ENCODE data around the gene ARHGEF7. TPM values are rescaled to one million over a fixed set of nuclear protein-coding genes. Genes with fewer than 3 reads are reported as not detected.

The ARHGEF7 gene
- total RNA-seq, 2 experiments from 2014 or later, result 58.7 to 67.2 TPM

DNA sequence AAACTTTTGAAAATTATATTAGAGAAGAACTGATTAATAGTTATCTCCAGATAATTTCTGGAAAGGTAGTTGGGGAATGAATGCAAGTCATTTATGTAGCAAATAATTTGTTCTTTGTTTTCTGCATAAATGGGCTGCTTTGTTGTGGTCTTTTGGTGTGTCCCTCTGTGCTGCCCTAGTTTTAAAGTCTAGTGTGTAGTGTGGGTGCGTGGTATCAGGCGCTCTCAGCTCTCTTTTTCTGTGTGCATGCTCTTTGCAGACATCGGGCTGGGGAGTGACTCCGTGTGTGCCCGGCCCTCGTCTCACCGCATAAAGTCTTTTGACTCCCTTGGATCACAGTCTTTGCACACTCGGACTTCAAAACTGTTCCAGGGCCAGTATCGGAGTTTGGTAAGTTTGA is 94.5 kb downstream of the ARHGEF7 start:
- no peak for ATAC-seq
- CTCF ChIA-PET, result no interaction called here

DNA sequence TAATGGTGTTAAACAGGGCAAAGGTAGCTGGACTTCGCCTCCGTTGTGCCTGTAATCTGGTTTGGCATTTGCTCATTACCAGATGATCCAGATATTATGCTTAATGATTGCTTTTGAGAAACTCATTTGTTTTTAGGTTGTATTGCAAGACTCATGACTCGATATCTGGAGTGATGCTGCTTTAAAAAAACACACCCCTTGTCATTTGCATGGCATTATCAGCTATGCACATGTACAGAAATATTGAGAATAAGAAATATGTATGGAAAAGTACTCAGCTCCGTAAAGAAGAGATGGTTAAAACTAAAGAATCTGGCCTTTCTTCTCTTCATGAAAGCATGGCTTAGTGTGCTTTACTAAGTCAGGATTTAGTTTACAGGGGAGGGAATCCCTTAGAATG is 95.0 kb downstream of the ARHGEF7 start:
- CTCF ChIA-PET, result no interaction called here
- no peak overlapping the region for H3K4me3 Mint-ChIP-seq

More for the DNA sequence above, 94.5 kb downstream of the ARHGEF7 start:
- peaks cover 9% of the 10 kb centered on the region for H3K36me3 Mint-ChIP-seq
- no peaks in the 10 kb centered on the region for H3K4me1 Mint-ChIP-seq
- H3K27me3 Mint-ChIP-seq, result no peaks in the 10 kb centered on the region
- DNase-seq, result no peak
- no peak overlapping the region for H3K27ac Mint-ChIP-seq
- no peak overlapping the region for H3K4me3 Mint-ChIP-seq
- no peaks in the 10 kb centered on the region for H3K9me3 Mint-ChIP-seq (ENCODE audit: low read depth)

DNA sequence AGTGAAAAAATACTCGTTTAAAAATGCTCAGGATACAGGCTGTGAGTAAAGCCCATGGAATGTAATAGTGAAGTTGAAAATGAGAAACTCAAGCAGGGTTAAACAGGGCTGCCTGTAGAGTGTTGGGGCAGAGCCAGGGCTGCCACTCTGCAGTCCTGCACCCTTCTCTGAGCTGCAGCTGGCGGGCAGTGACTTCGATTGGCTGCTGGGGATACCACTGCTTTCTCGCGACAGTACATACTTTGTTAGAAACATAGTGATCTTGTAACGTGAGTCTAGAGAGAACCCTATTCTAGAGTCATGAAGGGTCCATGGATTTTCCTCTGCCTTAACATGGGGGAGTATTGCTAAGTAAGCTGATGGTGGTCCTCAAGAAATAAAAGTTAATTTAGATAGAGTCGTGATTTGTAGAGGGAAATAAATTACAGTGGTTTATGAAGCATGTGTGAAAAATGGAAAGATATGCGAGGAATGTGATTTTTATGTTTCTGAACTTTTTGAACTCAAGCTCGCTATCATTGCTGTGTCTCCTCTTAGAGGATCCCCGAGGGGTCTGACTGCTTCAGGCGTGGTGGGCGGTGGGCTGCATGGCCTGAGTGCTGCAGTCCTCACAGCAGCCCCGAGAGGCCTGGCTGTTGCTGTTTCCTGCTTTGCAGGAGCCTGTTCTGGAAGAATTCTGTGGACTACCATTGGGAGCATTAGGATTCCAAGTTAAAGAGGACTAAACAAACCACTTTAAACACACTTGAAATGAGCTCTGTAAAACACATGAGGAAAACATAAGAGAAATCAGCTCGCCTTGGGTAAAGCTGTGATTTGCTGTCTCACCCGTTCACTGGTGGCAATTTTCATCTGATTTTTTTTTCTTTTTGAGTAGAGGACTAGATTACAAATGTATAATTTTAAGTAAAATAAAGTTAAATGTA is 95.7 kb downstream of the ARHGEF7 start:
- Mint-ChIP-seq H3K27ac (no peak overlapping the region), H3K4me1 (no peaks in the 10 kb centered on the region), H3K27me3 (no peaks in the 10 kb centered on the region), H3K9me3 (ENCODE audit: low read depth) (no peaks in the 10 kb centered on the region), H3K4me3 (no peak overlapping the region), H3K36me3 (peaks cover 5% of the 10 kb centered on the region)
- DNase-seq, result no peak
- ATAC-seq, result no peak
- CTCF ChIA-PET, result interaction anchor here (8.2 kb wide), 1 partner anchor 143 kb away, joined by 65 read pairs; no protein-coding TSS in a partner anchor

More for the DNA sequence above, 95.0 kb downstream of the ARHGEF7 start:
- Mint-ChIP-seq H3K4me1 (no peaks in the 10 kb centered on the region), H3K27ac (no peak overlapping the region), H3K9me3 (ENCODE audit: low read depth) (no peaks in the 10 kb centered on the region), H3K27me3 (no peaks in the 10 kb centered on the region), H3K36me3 (peaks cover 9% of the 10 kb centered on the region)
- DNase-seq, result no peak
- ATAC-seq, result no peak

DNA sequence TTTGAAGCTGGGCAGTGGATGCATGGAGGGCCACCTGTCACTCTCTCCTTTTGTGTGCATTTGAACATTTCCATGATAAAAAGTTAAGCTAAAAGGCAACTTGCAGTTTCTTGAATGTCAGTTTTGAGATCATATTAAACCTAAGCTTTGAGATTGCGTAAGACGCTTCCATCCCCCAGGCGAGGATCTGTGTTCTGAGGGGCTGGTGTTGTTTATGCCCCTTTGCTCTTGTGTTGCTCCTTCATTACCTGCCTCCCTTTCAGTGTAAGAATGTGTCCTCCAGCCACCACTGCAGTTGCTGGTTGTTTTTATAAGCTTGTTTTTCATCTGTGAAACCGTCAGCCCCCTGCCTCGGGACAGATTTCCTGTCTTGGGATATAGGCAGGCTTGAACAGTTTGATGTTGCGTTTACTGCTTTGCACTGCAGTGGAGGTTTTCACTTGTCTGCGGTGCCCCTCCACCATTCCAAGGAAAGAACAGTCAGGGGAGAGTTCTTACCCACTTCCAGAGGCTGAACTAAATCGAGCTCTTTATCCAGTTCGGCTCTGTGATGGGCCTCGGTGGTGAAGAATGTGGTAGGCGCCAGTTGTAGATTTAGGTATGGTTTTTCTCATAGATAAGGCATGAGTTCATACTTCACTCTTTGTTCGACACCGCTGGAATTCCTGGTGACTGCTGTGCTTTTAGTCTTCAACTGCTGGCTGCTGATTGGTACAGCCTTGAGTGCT is 96.8 kb downstream of the ARHGEF7 start:
- H3K27ac Mint-ChIP-seq, result no peak overlapping the region
- ATAC-seq, result no peak

DNA sequence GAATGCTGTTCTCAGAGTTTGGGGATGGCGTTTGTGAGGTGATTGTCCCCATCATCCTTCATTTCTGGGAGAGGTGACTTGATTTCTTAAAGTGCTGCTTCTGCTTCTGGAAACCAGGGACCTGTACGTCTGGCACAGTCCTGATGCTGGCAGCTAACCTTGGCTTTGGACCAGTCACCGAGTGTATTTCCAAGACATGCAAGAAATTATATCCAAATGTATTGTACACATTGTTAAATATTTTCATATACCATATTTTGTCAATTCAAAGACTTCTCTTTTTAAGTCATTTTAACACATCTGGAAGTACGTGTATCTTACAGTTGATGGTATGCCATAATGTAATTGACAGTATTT is 97.4 kb downstream of the ARHGEF7 start:
- ATAC-seq, result no peak
- Mint-ChIP-seq H3K4me1 (peaks cover 3% of the 10 kb centered on the region), H3K27me3 (no peaks in the 10 kb centered on the region), H3K36me3 (peaks cover 4% of the 10 kb centered on the region), H3K4me3 (no peak overlapping the region), H3K27ac (no peak overlapping the region), H3K9me3 (ENCODE audit: low read depth) (no peaks in the 10 kb centered on the region)
- DNase-seq, result no peak
- CTCF ChIA-PET, result interaction anchor here (0.8 to 8.2 kb wide), 3 partner anchors 10 to 145 kb away, joined by 3 to 65 read pairs (median 3); no protein-coding TSS in a partner anchor

More for the DNA sequence above, 96.8 kb downstream of the ARHGEF7 start:
- peaks cover 5% of the 10 kb centered on the region for H3K36me3 Mint-ChIP-seq
- CTCF ChIA-PET, result interaction anchor here (0.8 to 8.2 kb wide), 3 partner anchors 9 to 144 kb away, joined by 3 to 65 read pairs (median 3); no protein-coding TSS in a partner anchor
- H3K4me1 Mint-ChIP-seq, result peaks cover 3% of the 10 kb centered on the region
- H3K4me3 Mint-ChIP-seq, result no peak overlapping the region
- H3K27me3 Mint-ChIP-seq, result no peaks in the 10 kb centered on the region
- no peaks in the 10 kb centered on the region for H3K9me3 Mint-ChIP-seq (ENCODE audit: low read depth)
- DNase-seq, result no peak

DNA sequence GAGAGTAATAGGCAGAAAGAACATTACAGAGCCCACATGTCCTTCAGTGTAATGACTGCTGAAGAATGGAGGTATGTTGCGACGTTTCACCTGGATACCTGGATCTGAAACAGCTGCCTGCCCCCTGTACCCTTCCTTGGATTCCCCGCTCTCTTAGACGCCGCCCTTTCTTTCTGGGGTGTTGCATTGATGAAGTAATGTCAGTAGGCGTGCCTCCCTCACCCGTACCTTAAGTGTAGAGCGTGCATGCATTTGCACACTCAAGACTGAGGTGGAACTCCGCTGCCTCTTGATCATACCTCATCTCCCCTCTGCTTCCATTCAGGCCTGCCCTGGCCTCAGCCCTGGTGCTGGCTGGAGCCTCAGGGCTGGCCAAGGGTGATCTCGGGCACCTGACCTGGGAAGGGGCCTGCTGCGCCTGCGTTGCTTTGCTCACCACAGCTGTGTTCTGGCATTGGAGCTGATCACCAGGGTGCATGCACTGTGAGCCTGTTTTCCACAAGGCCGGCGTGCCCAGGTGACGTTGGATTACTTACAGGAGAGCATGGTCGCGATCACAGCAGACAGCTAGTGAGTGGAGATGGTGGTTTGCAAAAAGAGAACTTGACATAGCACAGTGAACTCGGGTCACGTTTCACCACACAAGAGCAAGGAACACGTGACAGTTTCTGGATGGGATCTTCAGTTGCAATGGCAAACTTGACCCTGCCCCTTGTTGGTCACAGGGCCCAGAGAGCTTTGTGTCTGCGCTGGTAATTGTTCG is 99.0 kb downstream of the ARHGEF7 start:
- ATAC-seq (no peak), DNase-seq (no peak)
- Mint-ChIP-seq H3K36me3 (peaks cover 6% of the 10 kb centered on the region), H3K4me1 (peaks cover 3% of the 10 kb centered on the region), H3K4me3 (no peak overlapping the region), H3K27ac (no peak overlapping the region), H3K9me3 (ENCODE audit: low read depth) (no peaks in the 10 kb centered on the region), H3K27me3 (no peaks in the 10 kb centered on the region)
- CTCF ChIA-PET, result interaction anchor here (0.8 to 8.2 kb wide), 4 partner anchors 11 to 146 kb away, joined by 3 to 65 read pairs (median 5); no protein-coding TSS in a partner anchor

DNA sequence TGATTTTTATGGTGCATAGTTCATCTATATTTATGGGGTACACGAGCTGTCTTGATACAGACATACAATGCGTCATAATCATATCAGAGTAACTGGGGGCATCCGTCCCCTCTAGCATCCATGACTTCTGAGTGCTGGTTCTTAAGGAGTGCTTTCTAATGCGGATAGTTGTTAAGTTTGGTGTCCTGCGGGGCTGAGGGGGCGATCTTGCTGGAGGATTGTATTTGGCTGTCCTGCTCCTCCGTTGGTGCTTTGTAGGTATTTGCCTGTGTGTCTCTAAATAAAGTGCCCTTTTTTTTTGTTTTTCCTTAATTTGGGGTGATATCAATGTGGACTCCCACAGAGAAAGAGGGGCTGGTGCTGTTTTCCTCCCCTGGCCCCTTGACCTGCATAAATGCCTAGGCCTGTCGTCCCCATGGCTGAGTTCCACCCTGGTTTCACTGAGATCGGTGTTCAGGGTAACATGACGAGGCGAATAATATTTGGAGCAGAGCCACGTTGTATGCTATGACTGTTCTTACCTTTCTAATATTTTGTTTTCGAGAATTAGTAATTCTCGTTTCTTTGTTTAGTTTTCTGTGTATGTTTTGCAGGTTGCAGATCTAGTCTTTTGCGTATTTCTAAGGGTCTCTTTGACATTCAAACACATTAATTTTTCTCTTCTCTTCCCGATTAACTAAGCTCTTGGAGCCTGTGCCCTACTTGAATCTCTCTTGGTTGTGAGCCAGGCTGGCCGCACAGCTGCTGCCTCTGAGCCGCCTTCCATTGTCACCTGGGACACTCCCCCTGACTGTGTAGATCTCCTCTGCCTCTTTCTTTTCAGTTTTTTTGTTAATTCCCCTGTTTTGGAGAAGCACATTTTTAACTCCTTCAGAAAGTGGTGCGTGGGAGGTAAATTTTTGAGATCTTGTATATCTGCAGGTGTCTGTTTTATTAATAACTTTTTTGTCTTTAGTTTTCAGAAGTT is 100.3 kb downstream of the ARHGEF7 start:
- Mint-ChIP-seq H3K27me3 (no peaks in the 10 kb centered on the region), H3K9me3 (ENCODE audit: low read depth) (no peaks in the 10 kb centered on the region), H3K27ac (no peak overlapping the region), H3K36me3 (peaks cover 5% of the 10 kb centered on the region), H3K4me3 (no peak overlapping the region), H3K4me1 (peaks cover 5% of the 10 kb centered on the region)
- CTCF ChIA-PET, result interaction anchor here (0.7 to 8.2 kb wide), 13 partner anchors 9 to 311 kb away, joined by 3 to 65 read pairs (median 4); no protein-coding TSS in a partner anchor
- DNase-seq (no peak), ATAC-seq (no peak)

DNA sequence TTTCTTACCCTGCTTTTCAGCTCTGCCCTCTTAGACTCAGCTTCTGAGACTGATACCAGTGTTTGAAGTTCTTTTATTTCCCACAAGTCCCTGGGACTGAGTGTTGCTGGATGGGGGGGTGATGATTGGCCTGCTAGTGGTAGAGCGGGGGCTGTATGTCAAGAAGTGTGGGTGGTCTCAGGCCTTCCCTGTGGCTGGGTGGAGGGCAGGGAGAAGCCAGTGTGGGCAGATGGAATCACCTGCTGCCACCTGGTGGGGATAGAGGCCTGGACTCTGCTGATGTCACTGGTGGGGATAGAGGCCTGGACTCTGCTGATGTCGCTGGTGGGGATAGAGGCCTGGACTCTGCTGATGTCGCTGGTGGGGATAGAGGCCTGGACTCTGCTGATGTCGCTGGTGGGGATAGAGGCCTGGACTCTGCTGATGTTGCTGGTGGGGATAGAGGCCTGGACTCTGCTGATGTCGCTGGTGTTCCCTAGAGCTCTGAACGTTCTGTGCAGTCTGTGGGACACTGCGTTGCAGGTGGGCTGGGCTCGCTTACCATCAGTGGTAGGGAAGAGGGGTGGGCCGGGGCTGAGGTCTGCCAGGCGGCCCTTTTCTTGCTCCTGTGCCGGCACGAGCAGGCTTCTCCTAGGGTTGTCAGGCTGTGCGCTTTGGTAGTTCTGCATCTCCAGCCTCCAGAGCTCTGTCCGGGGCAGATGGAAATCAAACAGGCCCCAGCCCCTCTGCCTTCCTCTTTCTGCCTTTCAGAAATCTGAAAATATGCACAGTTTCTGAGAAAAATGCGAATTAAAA is 101.3 kb downstream of the ARHGEF7 start:
- peak; percentile 59 for DNase-seq

DNA sequence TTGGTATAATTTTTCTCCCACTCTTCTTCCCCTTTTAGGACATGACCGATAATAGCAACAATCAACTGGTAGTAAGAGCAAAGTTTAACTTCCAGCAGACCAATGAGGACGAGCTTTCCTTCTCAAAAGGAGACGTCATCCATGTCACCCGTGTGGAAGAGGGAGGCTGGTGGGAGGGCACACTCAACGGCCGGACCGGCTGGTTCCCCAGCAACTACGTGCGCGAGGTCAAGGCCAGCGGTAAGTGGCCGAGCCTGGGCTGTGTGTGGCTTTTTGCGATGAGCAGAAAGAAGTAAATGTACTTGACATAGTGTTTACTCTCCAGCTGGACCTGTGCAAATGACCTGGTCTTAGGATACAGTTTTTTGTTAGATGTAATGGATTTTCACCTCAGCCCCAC is 102.5 kb downstream of the ARHGEF7 start:
- Mint-ChIP-seq H3K36me3 (peaks cover 4% of the 10 kb centered on the region), H3K4me1 (peaks cover 8% of the 10 kb centered on the region), H3K27me3 (no peaks in the 10 kb centered on the region), H3K9me3 (ENCODE audit: low read depth) (no peaks in the 10 kb centered on the region), H3K27ac (no peak overlapping the region), H3K4me3 (no peak overlapping the region)
- ATAC-seq (no peak), DNase-seq (no peak)
- CTCF ChIA-PET, result interaction anchor here (1.4 to 8.2 kb wide), 2 partner anchors 12 to 150 kb away, joined by 4 to 65 read pairs; no protein-coding TSS in a partner anchor

More for the DNA sequence above, 101.3 kb downstream of the ARHGEF7 start:
- no peaks in the 10 kb centered on the region for H3K9me3 Mint-ChIP-seq (ENCODE audit: low read depth)
- H3K4me1 Mint-ChIP-seq, result peaks cover 5% of the 10 kb centered on the region
- H3K27ac Mint-ChIP-seq, result no peak overlapping the region
- ATAC-seq, result peak; percentile 51
- no peaks in the 10 kb centered on the region for H3K27me3 Mint-ChIP-seq
- H3K36me3 Mint-ChIP-seq, result peaks cover 4% of the 10 kb centered on the region
- CTCF ChIA-PET, result interaction anchor here (0.7 to 8.2 kb wide), 11 partner anchors 8 to 312 kb away, joined by 3 to 65 read pairs (median 4); no protein-coding TSS in a partner anchor
- H3K4me3 Mint-ChIP-seq, result no peak overlapping the region

DNA sequence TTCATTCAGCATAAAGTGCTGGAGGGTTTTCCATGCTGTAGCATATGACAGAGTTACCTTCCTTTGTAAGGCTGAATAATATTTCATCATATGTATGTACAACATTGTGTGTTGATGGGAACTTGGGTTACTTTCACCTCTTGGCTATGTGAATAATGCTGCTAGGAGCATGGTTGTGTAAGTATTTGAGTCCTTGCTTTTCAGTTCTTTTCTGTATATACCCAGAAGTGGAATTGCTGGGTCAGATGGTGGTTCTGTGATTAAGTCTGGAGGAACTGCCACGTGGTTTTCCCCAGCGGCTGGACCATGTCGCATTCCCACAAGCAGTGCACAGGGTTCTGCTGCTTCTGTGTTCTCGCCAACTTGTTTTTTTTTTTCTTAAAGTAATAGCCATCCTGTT is 104.2 kb downstream of the ARHGEF7 start:
- DNase-seq, result no peak
- no peak for ATAC-seq
- CTCF ChIA-PET, result no interaction called here
- Mint-ChIP-seq H3K36me3 (peaks cover 6% of the 10 kb centered on the region), H3K9me3 (ENCODE audit: low read depth) (no peaks in the 10 kb centered on the region), H3K4me1 (peaks cover 12% of the 10 kb centered on the region), H3K27ac (no peak overlapping the region), H3K27me3 (no peaks in the 10 kb centered on the region), H3K4me3 (no peak overlapping the region)

DNA sequence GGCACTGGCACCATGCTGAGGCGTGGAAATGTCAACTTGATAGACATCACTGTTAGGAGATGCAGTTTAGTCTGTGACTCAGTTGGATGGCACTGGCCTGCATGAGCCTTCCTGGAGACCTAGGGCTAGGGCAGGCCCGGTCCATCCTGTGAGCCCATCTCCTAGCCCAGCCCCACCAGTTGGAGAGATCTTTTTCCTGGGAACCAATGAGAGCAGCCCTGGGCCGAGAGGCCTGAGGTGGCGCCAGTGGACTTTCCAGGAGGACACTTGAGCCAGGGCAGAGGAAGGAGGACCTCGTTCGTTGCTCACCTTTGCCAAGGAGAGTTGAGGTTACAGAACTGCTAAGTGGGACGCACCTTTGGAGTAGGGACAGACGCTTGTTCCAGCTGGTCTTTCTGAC is 104.8 kb downstream of the ARHGEF7 start:
- DNase-seq, result no peak
- no peak for ATAC-seq
- peaks cover 16% of the 10 kb centered on the region for H3K4me1 Mint-ChIP-seq
- peaks cover 6% of the 10 kb centered on the region for H3K36me3 Mint-ChIP-seq
- no peaks in the 10 kb centered on the region for H3K9me3 Mint-ChIP-seq (ENCODE audit: low read depth)
- no peak overlapping the region for H3K4me3 Mint-ChIP-seq
- no peaks in the 10 kb centered on the region for H3K27me3 Mint-ChIP-seq
- H3K27ac Mint-ChIP-seq, result no peak overlapping the region
- CTCF ChIA-PET, result no interaction called here

Data from activated CD8-positive, alpha-beta memory T cell treated with anti-CD3 and anti-CD28 coated beads, Interleukin-2, amount 10 ng/mL, durations not matched to agents 7 days and 5 days (primary cell).